GM12878 (cell line): ENCODE data around the gene C11orf52. TPM values are rescaled to one million over a fixed set of nuclear protein-coding genes. Genes with fewer than 3 reads are reported as not detected.

Source experiments
- ATAC-seq: fragments of 200-7000 bp; cut with Tn5 transposase; 3 replicates; pipeline ENCODE4 v1.9.1; 2020; ENCODE audit warnings: mild to moderate bottlenecking, moderate library complexity
- BruUV-seq: library from RNA; stranded (reverse); fragments of 400-500 nt; replicated peaks from 2 replicates; lab custom pipeline; 2021; lab: Mats Ljungman, UMichigan
- CTCF ChIA-PET: fragments of 300-600 bp; sonication (Branson Sonifier 250); formaldehyde crosslinking; extraction: SDS; loops from one replicate; lab custom pipeline; 2021; ENCODE audit warnings: inconsistent platforms; lab: Yijun Ruan, JAX
- POLR2A ChIA-PET: fragments of 350-600 bp; formaldehyde crosslinking; extraction: SDS; loops from one replicate; lab custom pipeline; 2021; ENCODE audit warnings: inconsistent platforms; lab: Charles Lee
- RAD21 ChIA-PET: fragments of 300-600 bp; sonication (Branson Sonifier 250); formaldehyde crosslinking; loops from one replicate; lab custom pipeline; 2023; ENCODE audit warnings: antibody characterized with exemption; ENCODE audit not compliant: unreplicated experiment; lab: Charles Lee
- SMC1A ChIA-PET: fragments of 300-600 bp; sonication (Branson Sonifier 250); formaldehyde crosslinking; loops from one replicate; lab custom pipeline; 2023; ENCODE audit not compliant: unreplicated experiment, uncharacterized antibody; lab: Charles Lee
- DNase-seq: peaks from one replicate; pipeline ENCODE4 v3.0.0-alpha.2; 2011; ENCODE audit warnings: low read depth, low spot score
- FAIRE-seq: peaks from 3 replicates; lab custom pipeline; 2011; peaks lifted over from hg19 to GRCh38; lab: Jason Lieb, UNC
- H2AFZ ChIP-seq: 2 replicates; pipeline ENCODE4 v1.6.0; 2011; ENCODE audit warnings: low read depth, low read length, control low read depth; ENCODE audit not compliant: control insufficient read depth
- H3K27ac ChIP-seq: 2 replicates; pipeline ENCODE4 v1.5.1; 2011; ENCODE audit warnings: control low read depth; ENCODE audit not compliant: control insufficient read depth, insufficient read depth
- H3K27me3 ChIP-seq, 2 experiments: replicated peaks in 1 of 2; 2 replicates each; pipeline versions ENCODE4 v1.6.0 to v1.6.1; 2011; ENCODE audit warnings: low read length in 1 of 2; ENCODE audit not compliant: control insufficient read depth in 2 of 2, insufficient read depth in 2 of 2
- H3K36me3 ChIP-seq, 2 experiments: 2 replicates each; pipeline ENCODE4 v1.5.1; 2011; ENCODE audit warnings: low read length in 1 of 2; ENCODE audit not compliant: control insufficient read depth in 2 of 2, insufficient read depth in 2 of 2
- H3K4me1 ChIP-seq: 2 replicates; pipeline ENCODE4 v1.6.1; 2011; ENCODE audit warnings: mild to moderate bottlenecking, low read length, moderate library complexity, mixed read lengths; ENCODE audit not compliant: control insufficient read depth, insufficient read depth
- H3K4me2 ChIP-seq: 2 replicates; pipeline ENCODE4 v1.6.0; 2011; ENCODE audit warnings: control low read depth; ENCODE audit not compliant: control insufficient read depth, insufficient read depth
- H3K4me3 ChIP-seq: fragments of 200-600 bp; sonication (generic); 2 replicates; pipeline ENCODE4 v1.5.1; 2016
- H3K79me2 ChIP-seq: 2 replicates; pipeline ENCODE4 v1.6.0; 2011; ENCODE audit warnings: low read length; ENCODE audit not compliant: control insufficient read depth, insufficient read depth
- H3K9ac ChIP-seq: 2 replicates; pipeline ENCODE4 v1.8.0; 2011; ENCODE audit warnings: low read length, control low read depth, mixed read lengths; ENCODE audit not compliant: control insufficient read depth, insufficient read depth
- H3K9me3 ChIP-seq: replicated peaks from 3 replicates; pipeline ENCODE4 v1.5.1; 2011; ENCODE audit warnings: mild to moderate bottlenecking, low read length; ENCODE audit not compliant: control insufficient read depth, insufficient read depth
- H4K20me1 ChIP-seq: 2 replicates; pipeline ENCODE4 v1.6.0; 2011; ENCODE audit not compliant: control insufficient read depth, insufficient read depth
- BCL11A ChIP-seq: IDR thresholded peaks from 2 replicates; pipeline ENCODE4 v1.6.1; 2011; ENCODE audit warnings: low read depth, low read length
- BHLHE40 ChIP-seq, 2 experiments: fragments of 450-650 bp in 1 of 2; IDR thresholded peaks; 2 replicates each; pipeline ENCODE4 v1.6.1; 2011 to 2017; ENCODE audit warnings: low read depth in 2 of 2, borderline replicate concordance in 1 of 2, improper control_type of control experiment in 1 of 2, low read length in 1 of 2, mild to moderate bottlenecking in 1 of 2
- CREB1 ChIP-seq: IDR thresholded peaks from 2 replicates; pipeline ENCODE4 v1.6.1; 2012; ENCODE audit warnings: low read depth, mild to moderate bottlenecking, inconsistent platforms
- EED ChIP-seq: sonication (generic); IDR thresholded peaks from 2 replicates; pipeline ENCODE4 v1.6.1; 2016; ENCODE audit warnings: antibody characterized with exemption, low read depth
- EGR1 ChIP-seq, 2 experiments: IDR thresholded peaks; 1 replicate in 1 of 2; 2 replicates in 1 of 2; pipeline ENCODE4 v1.6.1; 2011 to 2012; ENCODE audit warnings: low read depth in 2 of 2, low read length in 2 of 2, borderline replicate concordance in 1 of 2, mild to moderate bottlenecking in 1 of 2, moderate library complexity in 1 of 2
- ETV6 ChIP-seq, 2 experiments: fragments of 450-650 bp in 1 of 2; IDR thresholded peaks in 1 of 2; conservative IDR thresholded peaks in 1 of 2; 2 replicates each; pipeline ENCODE4 v1.6.1; 2014; ENCODE audit warnings: antibody characterized with exemption in 1 of 2, borderline replicate concordance in 1 of 2, low read depth in 1 of 2, mild to moderate bottlenecking in 1 of 2, moderate library complexity in 1 of 2
- HSF1 ChIP-seq: fragments of 150-350 bp; IDR thresholded peaks from 2 replicates; pipeline ENCODE4 v1.6.1; 2014; ENCODE audit warnings: mild to moderate bottlenecking, low read depth, low read length
- IKZF2 ChIP-seq, 2 experiments: fragments of 450-650 bp; IDR thresholded peaks; 2 replicates each; pipeline ENCODE4 v1.6.1; 2017; ENCODE audit warnings: mild to moderate bottlenecking in 2 of 2, moderate library complexity in 2 of 2
- IRF5 ChIP-seq: fragments of 450-650 bp; IDR thresholded peaks from 2 replicates; pipeline ENCODE4 v1.6.1; 2017; ENCODE audit warnings: borderline replicate concordance
- KAT2A ChIP-seq: conservative IDR thresholded peaks from 2 replicates; pipeline ENCODE4 v1.6.1; 2011; ENCODE audit warnings: low read depth, low read length; ENCODE audit not compliant: control insufficient read depth
- MYB ChIP-seq: fragments of 150-350 bp; IDR thresholded peaks from 2 replicates; pipeline ENCODE4 v1.6.1; 2014; ENCODE audit warnings: mild to moderate bottlenecking, low read depth, low read length, borderline replicate concordance
- NFYB ChIP-seq: IDR thresholded peaks from 2 replicates; pipeline ENCODE4 v1.6.1; 2011; ENCODE audit warnings: low read depth, mild to moderate bottlenecking, low read length, improper control_type of control experiment, moderate library complexity; ENCODE audit not compliant: insufficient read depth
- SMAD5 ChIP-seq: IDR thresholded peaks from 2 replicates; pipeline ENCODE4 v1.6.1; 2016; ENCODE audit warnings: antibody characterized with exemption, low read depth
- SP1 ChIP-seq: IDR thresholded peaks from one replicate; pipeline ENCODE4 v1.6.1; 2011; ENCODE audit warnings: low read depth, low read length
- TARDBP ChIP-seq: IDR thresholded peaks from 2 replicates; pipeline ENCODE4 v1.6.1; 2016; ENCODE audit warnings: borderline replicate concordance
- YY1 ChIP-seq: IDR thresholded peaks from 2 replicates; pipeline ENCODE4 v1.6.1; 2011; ENCODE audit warnings: low read depth, mild to moderate bottlenecking, low read length
- WGBS: methylation state at CpG from one replicate; pipeline ENCODE4 v1.1.6; 2016; ENCODE audit warnings: low lambda C conversion rate; ENCODE audit not compliant: insufficient replicate concordance, insufficient coverage; ENCODE audit errors: missing lambda C conversion rate; 5-methylcytosine and 5-hydroxymethylcytosine counted together
- in situ Hi-C: fragments of 300-500 bp; cut with MboI; formaldehyde crosslinking; loops from 9 replicates; pipeline ENCODE4 v1.14.3; 2018; ENCODE audit warnings: mixed read lengths
- intact Hi-C: fragments of 100-400 bp; cut with micrococcal nuclease; formaldehyde crosslinking; loops from one replicate; pipeline ENCODE4 v1.14.2; 2022; ENCODE audit not compliant: unreplicated experiment
- polyA plus RNA-seq, 11 experiments: library from polyadenylated mRNA; depleted of rRNA in 4 of 11; unstranded in 6 of 11; stranded (reverse) in 5 of 11; fragments of >200 nt; fragmentation: Nextera tagmentation in 4 of 11; fragmentation: Illumina TruSeq in 1 of 11; extraction: Ambion mirVana in 4 of 11; extraction: Trizol in 1 of 11; gene quantifications; 1 replicate in 1 of 11; 2 replicates in 10 of 11; pipeline versions ENCODE4 v1.2.1 to v1.2.3, GENCODE V29; 2011 to 2016; ENCODE audit warnings: inconsistent platforms in 2 of 11, missing spikeins in 2 of 11, low read depth in 1 of 11
- total RNA-seq, 4 experiments: library from RNA; depleted of rRNA in 3 of 4; stranded (reverse); fragments of >200 nt in 3 of 4; fragmentation: Illumina TruSeq in 1 of 4; extraction: Trizol in 1 of 4; gene quantifications; 2 replicates each; pipeline versions ENCODE4 v1.2.1 to v1.2.3, GENCODE V29; 2013 to 2021

C11orf52 gene
- total and polyA plus RNA-seq, 10 of the 15 experiments (the other 5 are each of a cell fraction or from before 2014, with no cell fraction given), result not detected

GRCh38 chr11:111916768-111917167, 1.9 kb upstream of the C11orf52 start:
- in situ Hi-C loops (no loop called here), intact Hi-C loops (no loop called here)
- H3K4me3 ChIP-seq, result no peak overlapping the region
- TF ChIP-seq SP1 (no peak), HSF1 (no peak), KAT2A (no peak), BCL11A (no peak), IKZF2 (IDR thresholded peaks at IDR 0.05) (no peak), ETV6 (conservative IDR thresholded peaks at IDR 0.05 in 1 of 2, IDR thresholded peaks at IDR 0.05 in 1 of 2; ENCODE audit: borderline replicate concordance in 1 of 2, low read depth in 1 of 2) (no peak), NFYB (no peak), EED (no peak), EGR1 (IDR thresholded peaks at IDR 0.05; ENCODE audit: borderline replicate concordance in 1 of 2, low read depth in 2 of 2, low read length in 2 of 2) (no peak), MYB (no peak), CREB1 (no peak), SMAD5 (no peak), YY1 (no peak), IRF5 (no peak), TARDBP (no peak), BHLHE40 (IDR thresholded peaks at IDR 0.05; ENCODE audit: borderline replicate concordance in 1 of 2, low read depth in 2 of 2, low read length in 1 of 2) (no peak)
- ATAC-seq (no peak), FAIRE-seq (no peak), DNase-seq (no peak)
- no peaks in the 10 kb centered on the region for H3K4me1 ChIP-seq
- H3K9me3 ChIP-seq, result no peaks in the 10 kb centered on the region
- no peak overlapping the region for H3K9ac ChIP-seq
- H3K27me3 ChIP-seq, result no peaks in the 10 kb centered on the region; a peak in 2 of 4 replicates
- no peaks in the 10 kb centered on the region for H4K20me1 ChIP-seq
- 42% methylated on average over 1 of the region's 1 CpG for WGBS
- POLR2A ChIA-PET, result no interaction called here
- CTCF ChIA-PET, result no interaction called here
- H3K36me3 ChIP-seq, result no peaks in the 10 kb centered on the region
- H3K27ac ChIP-seq, result no peak overlapping the region
- no peak overlapping the region for H3K4me2 ChIP-seq
- BruUV-seq, result no TSS peak
- no peak overlapping the region for H2AFZ ChIP-seq
- H3K79me2 ChIP-seq, result no peaks in the 10 kb centered on the region
- SMC1A ChIA-PET, result no interaction called here
- RAD21 ChIA-PET, result no interaction called here
